ENCODE measurements around the gene PRKACG. TPM values are rescaled to one million over a fixed set of nuclear protein-coding genes. Genes with fewer than 3 reads are reported as not detected.

The PRKACG gene
- total and polyA plus RNA-seq, 2 experiments from 2014 or later, result not detected

GRCh38 chr9:68995776-68996175 lies 18.1 kb downstream of the PRKACG start:
- no peaks in the 10 kb centered on the region for H3K9me3 Mint-ChIP-seq
- Histone ChIP-seq H3F3A (replicated peaks; ENCODE audit: low read depth) (no peaks in the 10 kb centered on the region; the same call in 1 of the 2 replicates), H2AFZ (no peak overlapping the region), H3K79me2 (replicated peaks; ENCODE audit: insufficient read depth) (no peaks in the 10 kb centered on the region), H3K4me2 (no peak overlapping the region), H3K9me2 (ENCODE audit: insufficient read depth) (no peaks in the 10 kb centered on the region), H3K4me3 (no peak overlapping the region), H4K20me1 (replicated peaks; ENCODE audit: insufficient read depth) (no peaks in the 10 kb centered on the region), H3K36me3 (ENCODE audit: insufficient read depth) (no peaks in the 10 kb centered on the region), H3K27ac (ENCODE audit: low read depth) (no peak overlapping the region), H3K27me3 (ENCODE audit: insufficient read depth) (no peaks in the 10 kb centered on the region), H3K4me1 (ENCODE audit: insufficient read depth) (peaks cover 27% of the 10 kb centered on the region)
- H3K4me1 Mint-ChIP-seq, result peaks cover 36% of the 10 kb centered on the region
- H3K4me3 Mint-ChIP-seq, result no peak overlapping the region
- no peak for TF ChIP-seq JUNB (IDR thresholded peaks at IDR 0.05; ENCODE audit: unreplicated experiment)
- TF ChIP-seq NANOG (IDR thresholded peaks at IDR 0.05; ENCODE audit: borderline replicate concordance), result no peak
- TF ChIP-seq ETS1 (IDR thresholded peaks at IDR 0.05), result no peak
- TF ChIP-seq ZNF462 (CRISPR knock-in tag; IDR thresholded peaks at IDR 0.05), result no peak
- no peak for TF ChIP-seq EZH2phosphoT487 (IDR thresholded peaks at IDR 0.05; ENCODE audit: unreplicated experiment)
- no peak for TF ChIP-seq STAT1 (IDR thresholded peaks at IDR 0.05; ENCODE audit: unreplicated experiment)
- no peak for TF ChIP-seq CREB1 (CRISPR knock-in tag; IDR thresholded peaks at IDR 0.05; ENCODE audit: low read depth)
- TF ChIP-seq CTCF (conservative IDR thresholded peaks at IDR 0.05; ENCODE audit: low read depth in 2 of 2), result no peak
- TF ChIP-seq ZNF114 (CRISPR knock-in tag; IDR thresholded peaks at IDR 0.05), result no peak
- TF ChIP-seq REST (IDR thresholded peaks at IDR 0.05; ENCODE audit: unreplicated experiment), result no peak
- TF ChIP-seq ZNF331 (CRISPR knock-in tag; IDR thresholded peaks at IDR 0.05; ENCODE audit: low read depth), result no peak
- TF ChIP-seq EZH2 (IDR thresholded peaks at IDR 0.05; ENCODE audit: low read depth, unreplicated experiment), result no peak
- TF ChIP-seq POLR2AphosphoS5 (IDR thresholded peaks at IDR 0.05; ENCODE audit: low read depth), result no peak
- H3K27me3 Mint-ChIP-seq (ENCODE audit: insufficient read depth, low read depth, poor library complexity), result peaks cover 1% of the 10 kb centered on the region
- no peak for DNase-seq (ENCODE audit: low spot score)
- H3K36me3 Mint-ChIP-seq (ENCODE audit: low read depth), result no peaks in the 10 kb centered on the region; the same call in 2 of the 3 replicates
- H3K27ac Mint-ChIP-seq, result no peak overlapping the region
- ATAC-seq, result no peak
